CD4-positive, alpha-beta T cell treated with Interleukin-17A for 1 hour (primary cell): Measurements from ENCODE around the gene GTF2F2.

ENCODE experiments used
- DNase-seq: peaks from one replicate; pipeline ENCODE4 v3.0.0-alpha.2; 2020

The GTF2F2 gene

DNA sequence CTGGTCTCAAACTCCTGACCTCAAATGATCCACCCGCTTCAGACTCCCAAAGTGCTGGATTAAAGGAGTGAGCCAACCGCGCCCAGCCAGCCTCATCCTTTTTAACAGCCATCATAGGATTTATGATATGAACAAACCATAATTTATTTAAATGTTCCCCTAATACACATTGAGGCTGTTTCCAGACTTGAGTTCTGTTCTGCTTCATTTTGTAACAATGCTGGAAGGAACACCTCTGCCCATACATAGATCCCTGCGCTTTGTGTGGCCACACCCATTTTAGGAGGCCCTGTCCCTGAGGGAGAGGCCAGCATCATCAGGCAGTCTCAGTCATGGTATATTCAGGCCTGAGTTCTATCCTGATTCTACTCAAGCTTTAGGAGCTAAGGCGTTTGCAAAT is 184.8 kb downstream of the GTF2F2 start:
- DNase-seq = no peak

- no peak for DNase-seq
These were observed 186.7 kb downstream of the GTF2F2 start for GRCh38 chr13:45306966-45307365.

GRCh38 chr13:45310341-45311131 is 190.2 kb downstream of the GTF2F2 start:
- no peak for DNase-seq

- no peak for DNase-seq
These were observed 194.5 kb downstream of the GTF2F2 start for GRCh38 chr13:45314822-45315221.

DNA sequence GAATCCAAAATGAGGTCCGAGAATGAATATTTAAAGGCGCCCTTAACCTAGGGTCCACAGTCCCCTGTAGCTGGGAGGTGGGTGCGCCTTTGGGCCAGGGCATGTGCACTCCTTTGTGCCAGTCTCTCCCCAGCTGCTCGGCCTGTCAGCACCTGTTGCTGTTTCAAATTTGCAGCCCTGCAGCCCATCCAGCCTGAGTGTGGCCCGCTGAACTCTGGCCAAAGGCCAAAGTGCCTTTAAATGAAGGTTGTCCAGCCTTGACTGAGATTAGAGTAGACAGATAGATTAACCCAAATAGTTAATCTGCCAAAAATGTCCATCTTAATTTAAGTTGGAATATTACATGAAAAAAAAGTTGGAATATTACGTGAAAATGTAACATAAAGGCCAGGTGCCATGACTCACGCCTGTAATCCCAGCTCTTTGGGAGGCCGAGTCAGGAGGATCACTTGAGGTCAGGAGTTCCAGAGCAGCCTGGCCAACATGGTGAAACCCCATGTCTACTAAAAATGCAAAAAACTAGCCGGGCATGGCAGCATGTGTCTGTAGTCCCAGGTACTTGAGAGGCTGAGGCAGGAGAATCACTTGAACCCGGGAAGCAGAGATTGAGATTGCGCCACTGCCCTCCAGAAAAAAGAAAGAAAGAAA is 195.3 kb downstream of the GTF2F2 start:
- no peak for DNase-seq

DNA sequence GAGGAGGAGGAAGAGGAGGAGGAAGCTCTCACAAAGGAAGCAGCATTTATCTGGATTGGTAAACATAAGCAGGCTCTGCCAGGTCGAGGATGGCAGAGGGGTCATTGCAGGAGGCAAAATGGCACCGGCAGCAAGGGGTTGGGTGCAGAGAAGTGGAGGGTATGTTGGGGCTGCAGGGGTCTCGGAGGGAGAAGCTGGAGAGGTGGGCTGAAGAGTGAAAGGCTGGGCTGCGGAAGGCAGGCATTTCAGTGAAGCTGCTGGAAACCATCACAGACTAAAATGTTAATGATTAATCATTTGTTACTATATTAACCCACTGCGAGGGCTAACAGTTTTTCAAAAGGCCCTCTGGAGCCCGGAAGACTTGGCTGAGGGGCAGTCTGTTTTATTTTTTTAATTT is 196.0 kb downstream of the GTF2F2 start:
- no peak for DNase-seq

- no peak for DNase-seq
These were observed 196.7 kb downstream of the GTF2F2 start for GRCh38 chr13:45316996-45317395.

GRCh38 chr13:45320876-45321629 is 200.7 kb downstream of the GTF2F2 start:
- DNase-seq = no peak

- no peak for DNase-seq
These were observed 205.5 kb downstream of the GTF2F2 start for GRCh38 chr13:45325806-45326205.

DNA sequence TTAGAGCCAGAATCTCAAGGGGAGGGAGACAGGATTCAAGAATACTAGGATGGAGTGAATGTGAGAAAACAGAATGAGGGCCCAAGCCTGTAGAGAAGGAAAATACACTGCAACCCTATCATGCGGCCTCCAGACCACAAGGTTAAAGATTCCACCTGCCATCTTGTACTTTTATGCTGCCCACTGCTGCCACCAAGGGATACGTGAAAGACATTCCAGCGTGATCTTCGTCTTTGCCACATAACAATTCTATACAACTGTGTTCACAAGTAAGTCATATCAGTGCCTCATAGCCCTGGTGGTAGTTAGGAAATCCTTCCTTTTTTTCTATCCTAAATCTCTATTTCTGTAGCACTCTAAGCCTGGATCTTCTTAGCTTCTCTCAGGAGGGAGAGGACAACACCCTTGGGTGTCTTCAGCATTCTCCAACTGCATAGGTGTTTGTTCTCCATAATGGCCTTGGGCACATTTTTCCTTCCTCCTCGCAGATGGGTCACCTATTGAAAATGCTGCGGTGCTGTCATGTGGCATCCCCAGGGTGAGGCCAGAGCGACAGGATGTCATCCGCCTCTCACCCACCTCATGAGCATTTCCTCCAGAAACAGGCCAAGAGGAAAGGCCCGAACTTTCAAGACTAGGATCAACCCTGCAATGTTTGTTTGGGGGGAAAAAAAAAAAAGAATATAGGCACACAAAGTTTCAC is 207.1 kb downstream of the GTF2F2 start:
- DNase-seq = no peak

GRCh38 chr13:45328661-45329111 is 208.4 kb downstream of the GTF2F2 start:
- DNase-seq = no peak

- DNase-seq = no peak
These were observed 210.9 kb downstream of the GTF2F2 start for GRCh38 chr13:45331123-45331619.

- DNase-seq = no peak
These were observed 211.4 kb downstream of the GTF2F2 start for GRCh38 chr13:45331692-45332035.

DNA sequence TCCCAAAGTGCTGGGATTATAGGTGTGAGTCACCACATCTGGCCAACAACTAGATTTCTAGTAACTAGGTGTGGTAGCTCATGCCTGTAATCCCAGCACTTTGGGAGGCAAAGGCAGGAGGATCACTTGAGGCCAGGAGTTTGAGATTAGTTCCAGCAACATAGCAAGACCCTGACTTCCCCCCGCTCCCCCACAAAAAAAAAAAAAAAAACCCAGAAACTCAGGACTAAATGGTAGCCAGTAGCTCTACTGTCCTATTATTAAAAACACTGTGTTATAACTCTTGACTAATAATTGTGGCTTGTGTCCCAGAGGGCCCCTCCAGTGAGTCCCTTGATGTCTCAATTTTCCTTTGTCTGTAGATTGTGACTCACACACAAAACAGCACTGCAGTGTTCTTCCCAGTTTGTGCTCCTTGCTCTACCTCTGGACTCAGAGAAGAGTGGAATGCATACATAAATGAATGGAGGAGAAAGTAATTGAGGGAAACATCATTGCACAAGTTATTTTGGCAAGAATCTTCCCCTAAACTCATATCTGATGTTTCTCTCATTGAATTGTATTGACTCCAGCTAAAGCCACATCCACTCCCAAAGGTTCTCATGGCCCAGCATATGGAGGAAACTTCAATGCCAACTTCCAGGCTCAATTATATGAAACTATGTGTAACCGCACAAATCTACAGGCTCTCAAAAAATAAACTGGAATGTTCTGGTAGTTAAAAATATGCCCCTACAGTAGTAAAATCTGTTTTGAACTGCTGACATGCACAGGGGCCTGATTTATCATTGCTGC is 211.9 kb downstream of the GTF2F2 start:
- DNase-seq = no peak

GRCh38 chr13:45332831-45333219 is 212.5 kb downstream of the GTF2F2 start:
- DNase-seq = no peak

DNA sequence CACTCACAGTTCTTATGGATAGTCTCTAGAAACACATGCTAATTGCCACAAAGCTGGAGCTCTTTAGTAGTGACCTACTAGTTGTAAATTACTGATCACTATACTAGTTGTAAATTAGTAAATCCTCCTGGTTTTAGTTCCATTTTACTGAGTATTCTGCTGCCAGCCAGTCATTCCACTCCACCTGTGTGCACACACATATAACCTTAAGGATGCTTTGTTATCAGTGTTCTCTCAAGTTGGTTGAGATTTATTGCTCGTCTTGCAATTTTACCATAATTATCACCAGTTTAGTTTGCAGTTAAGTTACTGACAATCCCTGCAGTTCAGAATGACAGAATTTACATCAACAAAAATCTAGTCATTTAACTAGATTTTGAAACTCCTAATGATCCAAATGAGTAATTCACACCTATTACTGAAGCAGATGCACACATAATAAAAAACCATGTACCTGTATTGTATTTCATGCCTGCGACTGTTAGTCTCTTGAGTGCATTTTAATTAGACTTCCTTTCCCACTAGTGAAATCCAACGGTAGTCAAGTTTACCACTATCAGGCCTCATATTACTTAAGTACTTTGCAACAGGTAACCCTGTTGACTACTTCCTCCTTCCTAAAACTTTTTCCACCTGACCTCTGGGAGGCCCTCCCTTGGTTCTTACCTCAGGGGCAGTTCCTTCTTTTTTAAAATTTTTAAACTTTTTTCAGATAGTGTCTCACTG is 213.1 kb downstream of the GTF2F2 start:
- no peak for DNase-seq
